ENCODE measurements around the gene RARS2.
"Not testable (repeated sequence)": the region's sequence is repeated elsewhere in the genome, so short reads cannot be mapped to it uniquely, and the experiment has no call there.

RARS2 gene

DNA sequence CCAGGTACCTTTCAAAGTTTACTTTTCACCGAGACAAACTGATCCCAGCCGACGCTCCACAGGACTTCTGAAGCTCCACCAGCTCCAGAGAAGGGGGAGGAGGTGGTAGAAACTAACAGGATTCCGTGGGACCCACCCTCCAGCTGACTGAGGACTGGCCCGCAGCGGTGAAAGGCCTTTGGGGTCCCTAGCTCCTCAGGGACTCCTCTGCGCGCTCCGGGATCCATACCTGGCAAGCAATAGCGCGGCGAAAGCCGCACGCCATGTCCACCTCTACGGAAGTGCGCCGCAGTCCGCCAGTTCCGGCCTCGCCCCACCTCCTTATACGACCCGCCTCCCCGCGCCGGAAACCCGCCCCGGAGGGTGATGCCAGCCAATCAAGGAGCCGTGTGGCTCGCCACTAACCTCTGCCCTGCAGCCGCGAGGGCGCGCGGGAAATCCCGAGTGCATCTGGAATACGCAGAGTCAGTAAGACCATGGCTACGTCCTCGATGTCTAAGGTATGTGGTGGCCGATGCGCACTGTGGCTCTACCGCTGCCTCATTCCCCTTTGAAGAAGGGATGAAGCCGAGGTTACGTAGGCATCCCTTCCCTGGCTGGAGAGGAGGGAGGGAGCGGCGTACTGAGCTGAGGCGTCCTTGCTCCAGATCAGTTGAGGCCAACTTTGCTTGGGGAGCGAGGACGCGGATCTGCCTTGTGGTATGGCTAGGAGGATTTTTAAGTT, at the start of gene RARS2, which contains the start of gene ORC3:
TSS of gene RARS2 (minus strand) at position 295 of the 724 bp plus-strand sequence. CDS start at position 265, 30 bp downstream.
TSS of gene ORC3 (plus strand) at position 443 of the 724 bp plus-strand sequence. CDS start at position 477, 34 bp downstream.
- peak; percentile 76 to 78 for DNase-seq (ENCODE audit: low read depth in 2 of 2)

GRCh38 chr6:87639373-87639772, 49.6 kb upstream of the RARS2 start:
- DNase-seq (ENCODE audit: low read depth in 2 of 2): no peak

DNA sequence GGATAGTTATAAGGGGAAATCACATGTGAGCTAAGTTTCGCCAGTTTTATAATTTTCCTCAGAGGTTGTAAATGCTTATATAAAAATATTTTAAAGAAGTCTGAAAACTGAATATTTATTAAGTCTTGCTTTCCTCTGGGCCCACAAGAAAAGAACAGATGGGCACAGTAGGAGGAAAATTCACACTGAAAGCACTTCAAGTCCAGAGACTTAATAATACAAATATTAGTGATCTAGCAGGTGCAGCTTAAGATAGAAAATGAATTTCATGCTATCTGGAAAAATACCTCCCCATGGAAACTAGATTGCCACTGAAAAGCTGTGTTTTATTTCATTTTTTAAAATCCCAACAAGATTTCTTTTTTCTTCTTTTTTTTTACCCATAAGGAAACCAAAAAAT, 47.3 kb upstream of the RARS2 start:
- DNase-seq (ENCODE audit: low read depth in 2 of 2): no peak

DNA sequence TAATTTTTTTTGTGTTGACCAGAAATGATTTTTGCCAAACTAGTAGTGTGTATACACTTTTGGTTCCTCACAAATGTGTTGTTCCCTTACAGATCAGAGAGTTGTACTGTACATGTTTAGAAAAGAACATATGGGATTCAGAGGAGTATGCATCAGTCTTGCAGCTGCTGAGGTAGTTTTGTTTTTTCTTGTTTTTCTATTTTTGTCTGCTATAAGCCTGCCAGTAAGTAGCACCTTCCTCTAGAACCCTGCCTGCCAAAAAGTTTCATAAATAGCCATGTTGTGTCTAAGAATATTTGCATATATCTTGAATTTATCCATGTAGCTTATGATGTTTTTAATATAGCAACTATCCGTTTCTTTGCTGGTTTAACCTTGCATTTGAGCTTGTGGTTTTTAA, 46.5 kb upstream of the RARS2 start:
- DNase-seq (ENCODE audit: low read depth in 2 of 2): no peak

DNA sequence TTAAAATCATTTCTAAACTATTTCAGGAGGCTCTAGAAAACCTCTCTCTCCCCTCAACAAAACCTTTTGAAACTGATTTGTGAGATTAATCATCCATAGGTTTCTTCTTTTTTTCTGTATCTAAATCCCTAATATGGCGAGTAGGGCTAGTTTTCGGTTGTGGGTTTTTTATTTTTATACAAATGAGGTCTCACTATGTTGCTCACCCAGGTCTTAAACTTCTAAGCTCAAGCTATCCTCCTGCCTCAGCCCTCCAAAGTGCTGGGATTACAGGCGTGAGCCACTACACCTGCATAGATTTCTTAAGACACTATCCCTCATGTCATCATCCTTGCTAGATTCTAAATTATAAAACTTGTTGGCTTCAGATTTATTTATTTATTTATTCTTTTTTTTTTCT, 44.1 kb upstream of the RARS2 start:
- no peak for DNase-seq (ENCODE audit: low read depth in 2 of 2)

DNA sequence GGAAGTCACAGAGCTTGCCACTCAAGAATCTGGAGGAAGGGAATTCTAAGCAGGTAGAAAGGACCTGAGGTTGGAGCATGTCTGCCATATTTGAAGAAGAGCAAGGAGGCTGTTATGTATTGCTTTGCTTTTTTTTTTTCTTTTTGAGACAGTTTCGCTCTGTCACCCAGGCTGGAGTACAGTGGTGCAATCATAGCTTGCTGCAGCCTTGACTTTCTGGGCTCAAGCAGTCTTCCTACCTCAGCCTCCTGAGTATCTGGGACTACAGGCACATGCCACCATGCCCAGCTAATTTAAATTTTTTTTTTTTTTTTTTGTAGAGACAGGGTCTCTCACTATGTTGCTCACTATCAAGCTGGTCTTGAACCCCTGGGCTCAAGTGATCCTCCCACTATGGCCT, 41.0 kb upstream of the RARS2 start:
- no peak for DNase-seq (ENCODE audit: low read depth in 2 of 2)

DNA sequence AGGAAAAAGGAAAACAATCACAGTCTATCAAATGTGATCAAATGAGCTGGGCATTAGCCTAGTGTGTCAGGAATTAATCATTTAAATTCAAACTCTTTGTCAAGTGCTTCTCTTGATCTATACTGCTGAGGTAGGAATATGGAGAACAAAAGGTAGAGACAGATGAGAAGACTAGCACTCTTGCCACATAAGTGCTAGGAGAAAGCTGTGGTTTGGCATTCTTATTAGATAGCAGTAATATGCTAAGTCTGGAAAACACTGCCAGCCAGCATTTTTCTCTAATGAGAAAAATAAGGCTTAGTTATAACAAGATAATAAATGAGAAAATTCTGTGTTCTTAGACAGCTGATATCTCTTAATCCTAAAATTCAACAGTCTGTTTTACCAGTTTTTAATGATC, 39.1 kb upstream of the RARS2 start:
- DNase-seq (ENCODE audit: low read depth in 2 of 2): peak; percentile 5 to 11

DNA sequence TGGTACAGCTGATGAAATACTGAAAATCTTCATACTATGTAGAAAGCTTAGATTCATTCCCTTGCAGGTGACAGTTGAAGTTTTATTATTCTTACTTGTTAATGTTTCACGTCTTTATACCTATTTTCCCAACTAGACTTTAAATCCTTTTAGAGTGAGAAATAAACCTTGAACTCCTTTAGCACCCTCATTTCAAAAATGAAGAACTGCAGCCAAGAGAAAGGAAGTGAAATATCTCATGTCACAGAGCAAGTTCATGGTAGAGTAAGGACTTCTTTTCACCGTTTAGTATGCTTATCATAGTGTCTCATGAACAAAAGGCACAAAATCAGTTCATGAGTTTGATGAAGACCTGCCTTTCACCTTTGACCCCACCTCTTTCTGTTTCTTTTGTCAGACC, 38.6 kb upstream of the RARS2 start:
- no peak for DNase-seq (ENCODE audit: low read depth in 2 of 2)

GRCh38 chr6:87623248-87623647, 33.5 kb upstream of the RARS2 start:
- no peak for DNase-seq (ENCODE audit: low read depth in 2 of 2)

DNA sequence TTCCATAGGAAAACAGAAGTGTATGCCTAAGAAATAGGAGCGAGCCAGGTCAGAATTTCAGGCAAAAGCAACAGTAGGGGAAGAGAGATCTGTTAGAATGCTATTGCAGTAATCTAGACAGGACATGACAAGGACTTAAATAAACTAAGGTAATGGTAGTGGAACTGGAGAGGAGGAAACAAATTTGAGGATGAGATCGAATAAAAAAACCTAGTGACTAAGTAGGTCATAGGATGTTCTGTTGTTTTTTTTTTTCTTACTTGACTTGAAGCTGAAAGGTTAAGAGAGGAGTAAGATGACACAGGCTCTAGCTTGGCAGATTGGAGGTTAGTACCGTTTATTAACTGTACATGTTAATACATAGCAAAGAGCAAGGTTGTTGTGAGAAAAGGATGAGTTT, 28.7 kb upstream of the RARS2 start:
- DNase-seq (ENCODE audit: low read depth in 2 of 2): no peak

DNA sequence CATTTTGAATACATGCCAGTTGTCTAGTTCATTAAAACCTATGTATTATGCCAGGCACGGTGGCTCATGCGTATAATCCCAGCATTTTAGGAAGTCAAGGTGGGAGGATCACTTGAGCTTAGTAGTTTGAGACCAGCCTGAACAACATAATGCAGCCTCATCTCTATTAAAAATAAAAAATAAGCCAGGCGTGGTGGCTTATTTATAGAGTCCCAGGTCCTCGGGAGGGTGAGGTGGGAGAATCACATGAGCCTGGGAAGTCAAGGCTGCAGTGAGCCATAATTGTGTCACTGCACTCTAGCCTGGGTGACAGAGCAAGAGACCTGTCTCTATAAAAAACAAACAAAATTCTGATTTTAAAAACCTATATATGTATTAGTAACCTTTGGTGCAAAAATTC, 27.6 kb upstream of the RARS2 start:
- DNase-seq (ENCODE audit: low read depth in 2 of 2): no peak

GRCh38 chr6:87613018-87613417, 23.2 kb upstream of the RARS2 start:
- not testable (repeated sequence) for DNase-seq (ENCODE audit: low read depth in 2 of 2)

GRCh38 chr6:87608802-87609201, 19.0 kb upstream of the RARS2 start:
- no peak for DNase-seq (ENCODE audit: low read depth in 2 of 2)

DNA sequence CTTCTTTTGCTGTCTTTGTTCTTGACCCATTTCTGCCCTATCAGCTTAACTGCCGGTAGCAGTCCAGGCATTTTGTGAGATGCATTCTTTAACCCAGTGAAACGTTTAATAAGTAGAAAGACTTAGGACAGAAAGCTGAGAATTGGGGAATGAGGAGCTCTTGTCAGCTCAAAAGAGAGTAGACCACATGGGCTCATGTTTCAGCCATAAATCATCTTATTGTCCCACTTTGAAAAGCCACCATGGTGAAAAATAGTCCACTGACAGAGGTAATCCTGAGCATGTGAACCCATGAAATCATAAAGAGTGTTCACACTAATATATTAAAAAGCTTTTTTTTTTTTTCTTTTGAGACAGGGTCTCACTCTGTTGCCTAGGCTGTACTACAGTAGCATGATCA, 16.4 kb upstream of the RARS2 start:
- DNase-seq (ENCODE audit: low read depth in 2 of 2): no peak

- no peak for DNase-seq (ENCODE audit: low read depth in 2 of 2)
Observed at GRCh38 chr6:87600576-87600975, 10.8 kb upstream of the RARS2 start.

DNA sequence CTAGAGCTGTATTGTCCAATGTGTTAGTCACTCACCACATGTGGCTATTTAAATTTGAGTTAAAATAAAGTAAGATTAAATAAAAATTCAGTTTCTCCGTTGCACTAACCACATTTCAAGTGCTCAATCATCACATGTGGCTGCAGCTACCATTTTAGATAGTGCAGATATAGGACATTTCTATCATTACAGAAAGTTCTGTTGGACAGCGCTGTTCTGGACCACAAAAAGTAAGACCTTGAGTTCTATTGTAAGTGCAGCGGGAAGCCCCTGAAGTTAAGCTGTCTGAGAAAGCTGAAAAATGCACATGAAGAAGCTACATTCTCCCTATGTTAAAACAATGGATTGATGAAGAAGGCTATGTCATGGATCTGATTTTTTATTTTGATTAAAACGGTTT, 1.2 kb upstream of the RARS2 start:
- DNase-seq (ENCODE audit: low read depth in 2 of 2): no peak

DNA sequence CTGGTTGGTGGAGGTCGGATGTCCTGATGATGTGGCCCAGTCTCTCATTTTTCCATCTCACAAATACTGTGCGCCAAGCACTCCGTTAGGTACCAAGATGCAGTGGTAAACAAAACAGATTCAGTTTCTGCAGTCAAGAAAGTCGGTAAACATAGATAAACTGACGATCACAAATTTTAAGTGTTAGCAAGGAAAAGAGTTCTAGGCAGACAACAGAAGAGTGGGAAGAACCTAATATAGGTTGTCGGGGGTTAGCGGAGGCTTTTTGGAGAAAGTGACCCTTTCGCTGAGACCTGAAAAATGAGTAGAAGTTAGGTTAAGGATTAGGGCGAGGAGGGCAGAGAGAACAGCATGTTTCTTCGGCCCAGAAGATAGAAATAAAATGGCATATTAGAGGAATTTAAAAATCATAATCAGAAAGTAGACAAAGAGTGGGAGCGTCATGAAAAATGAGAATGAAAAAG, 662 bp upstream of the RARS2 start:
- DNase-seq (ENCODE audit: low read depth in 2 of 2): no peak

GRCh38 chr6:87588756-87589407, 905 bp downstream of the RARS2 start:
- DNase-seq (ENCODE audit: low read depth in 2 of 2): no peak

DNA sequence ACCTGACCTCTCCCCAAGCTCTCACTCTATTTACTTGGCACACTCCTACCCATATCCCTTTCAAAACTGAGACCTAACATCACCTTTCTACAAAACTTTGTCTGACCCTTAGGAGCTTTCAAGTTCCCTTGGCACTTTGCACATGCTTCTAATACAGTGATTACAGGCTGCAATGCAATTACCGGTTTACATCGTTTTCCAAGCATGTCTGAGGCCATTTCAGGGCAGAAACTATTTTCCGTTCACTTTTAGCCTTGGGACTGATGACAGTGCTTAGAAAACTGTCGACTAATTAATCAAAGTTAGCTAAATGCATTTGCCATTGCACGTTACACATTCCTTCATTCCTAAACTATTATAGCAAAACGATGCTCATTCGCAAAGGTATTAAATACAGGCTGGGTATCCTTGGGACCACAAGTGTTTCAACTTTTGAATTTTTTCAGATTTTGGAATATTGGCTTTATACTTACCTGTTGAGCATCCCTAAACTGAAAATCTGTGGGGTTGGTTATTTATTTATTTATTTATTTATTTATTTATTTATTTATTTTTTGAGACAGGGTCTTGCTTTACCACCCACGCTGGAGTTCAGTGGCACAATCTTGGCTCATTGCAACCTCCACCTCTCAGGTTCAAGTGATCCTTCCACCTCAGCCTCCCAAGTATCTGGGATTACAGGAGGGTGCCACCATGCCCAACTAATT, 3.3 kb downstream of the RARS2 start:
- DNase-seq (ENCODE audit: low read depth in 2 of 2): no peak

DNA sequence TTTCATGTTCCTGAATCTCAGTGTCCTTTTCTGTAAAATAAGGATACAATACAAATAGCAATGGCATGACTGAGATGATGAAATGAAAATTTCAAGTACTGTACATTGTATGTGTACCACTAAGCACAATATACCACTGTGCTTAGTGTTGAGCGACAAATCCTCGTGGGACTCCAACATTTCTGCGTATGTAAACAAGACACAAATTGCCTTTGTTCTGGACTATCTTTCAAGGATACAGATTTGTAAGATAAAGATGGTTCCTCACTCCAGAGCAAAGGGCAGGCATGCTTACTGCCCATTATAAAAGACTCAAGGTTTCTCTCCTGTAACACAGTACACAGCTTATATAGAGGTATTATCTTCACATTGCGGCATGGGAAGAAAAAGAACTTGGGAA, 6.0 kb downstream of the RARS2 start:
- no peak for DNase-seq (ENCODE audit: low read depth in 2 of 2)

DNA sequence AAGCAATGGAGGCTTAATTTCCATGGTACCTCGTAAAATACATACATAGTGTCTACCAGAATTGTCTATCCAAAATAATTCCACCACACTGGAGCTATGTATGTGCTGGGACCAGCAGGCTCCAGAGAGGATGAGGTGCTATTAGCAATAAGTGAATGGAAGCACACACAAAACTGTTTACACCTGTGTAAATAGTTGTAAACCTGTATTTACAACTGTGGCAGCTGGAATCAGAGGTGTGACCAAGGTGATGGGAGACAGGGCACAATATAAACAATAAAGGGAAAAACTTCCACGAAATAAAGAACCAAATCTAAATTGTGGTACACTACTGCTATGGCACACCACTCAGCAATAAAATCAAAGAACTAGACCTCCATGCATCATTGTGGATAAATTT, 14.4 kb downstream of the RARS2 start:
- no peak for DNase-seq (ENCODE audit: low read depth in 2 of 2)

GRCh38 chr6:87574237-87574804, 15.5 kb downstream of the RARS2 start:
- DNase-seq (ENCODE audit: low read depth in 2 of 2): no peak

Data from fibroblast of skin of left biceps (primary cell).